B cell (primary cell): ENCODE results near the gene CHKB. TPM values are rescaled to one million over a fixed set of nuclear protein-coding genes. Genes with fewer than 3 reads are reported as not detected.
A peak's percentile ranks its signal among the peaks of the same experiment; 100 is the strongest.

Experiments used
- ATAC-seq: fragments of 200-7000 bp; cut with Tn5 transposase; one replicate; pipeline ENCODE4 v1.10.0; 2021; ENCODE audit warnings: low read depth, mild to moderate bottlenecking, moderate number of reproducible peaks, moderate library complexity
- CTCF ChIA-PET: fragments of 350-600 bp; sonication (Branson Sonifier 250); formaldehyde crosslinking; loops from one replicate; lab custom pipeline; 2021; ENCODE audit warnings: antibody characterized with exemption, inconsistent platforms; lab: Charles Lee
- POLR2A ChIA-PET: fragments of 350-600 bp; sonication (Branson Sonifier 250); formaldehyde crosslinking; loops from one replicate; lab custom pipeline; 2021; ENCODE audit warnings: antibody characterized with exemption; lab: Charles Lee
- DNase-seq: peaks from one replicate; pipeline ENCODE4 v3.0.0; 2013
- H2AFZ ChIP-seq: 2 replicates; pipeline ENCODE4 v1.6.1; 2012; ENCODE audit warnings: mild to moderate bottlenecking, low read depth, low read length; ENCODE audit not compliant: insufficient read depth, poor library complexity, severe bottlenecking
- H3K27ac ChIP-seq, 2 donors: 1 replicate in 1 of 2; 2 replicates in 1 of 2; pipeline ENCODE4 v1.5.1; 2012 to 2013; ENCODE audit warnings: low read length in 2 of 2, mild to moderate bottlenecking in 2 of 2, moderate library complexity in 1 of 2
- H3K27me3 ChIP-seq, 4 experiments: fragments of 200-600 bp in 1 of 4; sonication (generic) in 1 of 4; replicated peaks in 1 of 4; 1 replicate in 2 of 4; 2 replicates in 2 of 4; pipeline versions ENCODE4 v1.6.1 to v1.7.0; 2013 to 2016; ENCODE audit warnings: low read length in 3 of 4, mild to moderate bottlenecking in 2 of 4, mixed read lengths in 1 of 4, moderate library complexity in 1 of 4; ENCODE audit not compliant: insufficient read depth in 4 of 4, control insufficient read depth in 3 of 4; ENCODE audit errors: control extremely low read depth in 1 of 4
- H3K36me3 ChIP-seq, 2 experiments: replicated peaks in 1 of 2; 1 replicate in 1 of 2; 2 replicates in 1 of 2; pipeline versions ENCODE4 v1.6.1 to v1.7.1; 2013; ENCODE audit warnings: low read length in 1 of 2; ENCODE audit not compliant: insufficient read depth in 2 of 2, control insufficient read depth in 1 of 2; ENCODE audit errors: control extremely low read depth in 1 of 2, extremely low read depth in 1 of 2
- H3K4me1 ChIP-seq, 2 donors: fragments of 200-600 bp in 1 of 2; sonication (generic) in 1 of 2; 1 replicate in 1 of 2; 2 replicates in 1 of 2; pipeline versions ENCODE4 v1.5.1 to v1.6.1; 2013 to 2017; ENCODE audit warnings: low read length in 2 of 2; ENCODE audit not compliant: control insufficient read depth in 2 of 2, insufficient read depth in 2 of 2
- H3K4me2 ChIP-seq: replicated peaks from 2 replicates; pipeline ENCODE3; 2012; ENCODE audit warnings: mild to moderate bottlenecking, low read depth, low read length; ENCODE audit not compliant: poor library complexity, severe bottlenecking
- H3K4me3 ChIP-seq, 5 experiments: fragments of 200-600 bp in 1 of 5; sonication (generic) in 1 of 5; 1 replicate in 3 of 5; 2 replicates in 2 of 5; pipeline versions ENCODE4 v1.5.1 to v1.7.0; 2011 to 2016; ENCODE audit warnings: low read length in 4 of 5, mild to moderate bottlenecking in 4 of 5, low read depth in 2 of 5, control low read depth in 1 of 5, moderate library complexity in 1 of 5; ENCODE audit not compliant: insufficient read depth in 1 of 5; ENCODE audit errors: control extremely low read depth in 1 of 5, extremely low read depth in 1 of 5
- H3K79me2 ChIP-seq: fragments of 200-600 bp; sonication (generic); one replicate; pipeline ENCODE4 v1.6.0; 2016; ENCODE audit warnings: low read length; ENCODE audit not compliant: control insufficient read depth, insufficient read depth
- H3K9ac ChIP-seq: fragments of 200-600 bp; sonication (generic); 2 replicates; pipeline ENCODE4 v1.6.1; 2017; ENCODE audit warnings: mild to moderate bottlenecking, low read length, moderate library complexity
- H3K9me3 ChIP-seq, 3 donors: one replicate each; pipeline versions ENCODE4 v1.6.1 to v1.7.1; 2013; ENCODE audit warnings: low read length in 2 of 3; ENCODE audit not compliant: control insufficient read depth in 2 of 3, insufficient read depth in 1 of 3; ENCODE audit errors: control extremely low read depth in 1 of 3
- H4K20me1 ChIP-seq: 2 replicates; pipeline ENCODE4 v1.6.0; 2012; ENCODE audit warnings: mild to moderate bottlenecking, low read length; ENCODE audit not compliant: insufficient read depth, control insufficient read depth, poor library complexity, severe bottlenecking
- H3K27ac Mint-ChIP-seq: one replicate; pipeline ENCODE4 v1.8.0; 2021; ENCODE audit warnings: mixed read lengths
- H3K27me3 Mint-ChIP-seq: one replicate; pipeline ENCODE4 v1.8.0; 2021; ENCODE audit warnings: mixed read lengths
- H3K4me1 Mint-ChIP-seq: one replicate; pipeline ENCODE4 v1.8.0; 2021; ENCODE audit warnings: mixed read lengths
- H3K4me3 Mint-ChIP-seq: one replicate; pipeline ENCODE4 v1.8.0; 2021; ENCODE audit warnings: mixed read lengths
- H3K9me3 Mint-ChIP-seq: one replicate; pipeline ENCODE4 v1.8.0; 2022; ENCODE audit warnings: mixed read lengths; ENCODE audit not compliant: insufficient read depth
- EZH2 ChIP-seq: IDR thresholded peaks from 2 replicates; pipeline ENCODE4 v1.6.1; 2012; ENCODE audit warnings: borderline replicate concordance, low read depth, mild to moderate bottlenecking, moderate library complexity, low read length; ENCODE audit not compliant: insufficient read depth, poor library complexity, severe bottlenecking
- WGBS: methylation state at CpG from one replicate; pipeline ENCODE4 v1.1.5; 2013; ENCODE audit warnings: missing lambda C conversion rate; ENCODE audit not compliant: insufficient coverage; 5-methylcytosine and 5-hydroxymethylcytosine counted together
- intact Hi-C: fragments of 100-400 bp; cut with micrococcal nuclease; formaldehyde crosslinking; loops from one replicate; pipeline ENCODE4 v1.10.0; 2022
- polyA plus RNA-seq: library from polyadenylated mRNA; depleted of rRNA; stranded (reverse); fragments of >200 nt; gene quantifications from 2 replicates; pipeline ENCODE4 v1.2.3, GENCODE V29; 2012
- total RNA-seq, 2 donors: library from RNA; stranded (reverse); fragments of 120-200 nt in 1 of 2; gene quantifications; 1 replicate in 1 of 2; 2 replicates in 1 of 2; pipeline versions ENCODE4 v1.2.3 to v1.2.4, GENCODE V29; 2013 to 2022
- TF ChIP-seq, protein P1 (sequence below): fragments of 200-600 bp; IDR thresholded peaks from one replicate; pipeline ENCODE4 v1.8.0; 2022; ENCODE audit warnings: antibody characterized with exemption, mild to moderate bottlenecking

Gene CHKB
- total and polyA plus RNA-seq, 2 donors (not counting 1 experiment from before 2014, with no cell fraction given), result 238 to 309 TPM

- Mint-ChIP-seq H3K4me1 (peaks cover 28% of the 10 kb centered on the region), H3K4me3 (peak overlapping the region; percentile 89), H3K27ac (peak overlapping the region; percentile 93), H3K9me3 (no peaks in the 10 kb centered on the region), H3K27me3 (no peaks in the 10 kb centered on the region)
- Histone ChIP-seq H3K79me2 (peaks cover 12% of the 10 kb centered on the region), H3K36me3 (peaks cover 0 to 17% of the 10 kb centered on the region in 2 experiments), H3K4me2 (peak overlapping the region; percentile 84), H2AFZ (peak overlapping the region; percentile 90), H3K27ac (peak overlapping the region; percentile 82 to 96), H3K9ac (peak overlapping the region; percentile 84), H3K4me3 (peak overlapping the region; percentile 17 to 91 (median 80)), H4K20me1 (peaks cover 25% of the 10 kb centered on the region), H3K4me1 (peaks cover 14 to 25% of the 10 kb centered on the region in 2 donors), H3K27me3 (no peaks in the 10 kb centered on the region), H3K9me3 (no peaks in the 10 kb centered on the region)
- TF ChIP-seq EZH2, result no peak
- TF ChIP-seq, protein P1, sequence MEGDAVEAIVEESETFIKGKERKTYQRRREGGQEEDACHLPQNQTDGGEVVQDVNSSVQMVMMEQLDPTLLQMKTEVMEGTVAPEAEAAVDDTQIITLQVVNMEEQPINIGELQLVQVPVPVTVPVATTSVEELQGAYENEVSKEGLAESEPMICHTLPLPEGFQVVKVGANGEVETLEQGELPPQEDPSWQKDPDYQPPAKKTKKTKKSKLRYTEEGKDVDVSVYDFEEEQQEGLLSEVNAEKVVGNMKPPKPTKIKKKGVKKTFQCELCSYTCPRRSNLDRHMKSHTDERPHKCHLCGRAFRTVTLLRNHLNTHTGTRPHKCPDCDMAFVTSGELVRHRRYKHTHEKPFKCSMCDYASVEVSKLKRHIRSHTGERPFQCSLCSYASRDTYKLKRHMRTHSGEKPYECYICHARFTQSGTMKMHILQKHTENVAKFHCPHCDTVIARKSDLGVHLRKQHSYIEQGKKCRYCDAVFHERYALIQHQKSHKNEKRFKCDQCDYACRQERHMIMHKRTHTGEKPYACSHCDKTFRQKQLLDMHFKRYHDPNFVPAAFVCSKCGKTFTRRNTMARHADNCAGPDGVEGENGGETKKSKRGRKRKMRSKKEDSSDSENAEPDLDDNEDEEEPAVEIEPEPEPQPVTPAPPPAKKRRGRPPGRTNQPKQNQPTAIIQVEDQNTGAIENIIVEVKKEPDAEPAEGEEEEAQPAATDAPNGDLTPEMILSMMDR, result no peak
- POLR2A ChIA-PET, result interaction anchor here (0.8 to 1.7 kb wide), 6 partner anchors 19 to 74 kb away, joined by 4 to 12 read pairs (median 6); partner anchors contain the start of genes LMF2, NCAPH2, SCO2 and SYCE3
- intact Hi-C loops, result loop anchor here (1.0 to 5.0 kb wide), 8 partner anchors 20 to 330 kb away; partner anchors contain the start of genes ARSA, HDAC10, NCAPH2 and PPP6R2
- ATAC-seq (no peak), DNase-seq (no peak)
- WGBS, result 10% methylated on average over 38 of the region's 39 CpGs
- CTCF ChIA-PET, result interaction anchor here (1.2 to 1.9 kb wide), 4 partner anchors 19 to 56 kb away, joined by 5 to 6 read pairs (median 5); partner anchors contain the start of genes SCO2 and SYCE3
Observed at GRCh38 chr22:50581950-50582492, 628 bp downstream of the CHKB start.
